Breast epithelium (tissue), 4 donors: Measurements from ENCODE around the gene EPS8L3. TPM values are rescaled to one million over a fixed set of nuclear protein-coding genes. Genes with fewer than 3 reads are reported as not detected.
A peak's percentile ranks its signal among the peaks of the same experiment; 100 is the strongest.

ENCODE experiments used
- DNase-seq, 2 donors: peaks; one replicate each; pipeline ENCODE4 v3.0.0-alpha.2; 2019; ENCODE audit warnings: low spot score in 2 of 2
- H3K27ac ChIP-seq, 2 donors: fragments of 200-600 bp; sonication (generic) in 1 of 2; one replicate each; pipeline ENCODE4 v1.5.1; 2016 to 2019; ENCODE audit warnings: mild to moderate bottlenecking in 1 of 2
- H3K27me3 ChIP-seq, 2 donors: fragments of 200-600 bp; sonication (generic) in 1 of 2; one replicate each; pipeline versions ENCODE4 v1.5.1 to v1.6.0; 2017 to 2019; ENCODE audit warnings: control low read depth in 1 of 2, mild to moderate bottlenecking in 1 of 2
- H3K36me3 ChIP-seq: fragments of 200-600 bp; one replicate; pipeline ENCODE4 v1.5.1; 2019
- H3K4me1 ChIP-seq, 2 donors: fragments of 200-600 bp; sonication (generic); one replicate each; pipeline ENCODE4 v1.5.1; 2016 to 2019; ENCODE audit warnings: control low read depth in 1 of 2
- H3K4me3 ChIP-seq, 3 donors: fragments of 200-600 bp; sonication (generic); 1 replicate in 2 of 3; 2 replicates in 1 of 3; pipeline ENCODE4 v1.5.1; 2016 to 2019; ENCODE audit warnings: mild to moderate bottlenecking in 3 of 3, moderate library complexity in 2 of 3
- H3K9me3 ChIP-seq, 2 donors: fragments of 200-600 bp; sonication (generic) in 1 of 2; one replicate each; pipeline ENCODE4 v1.5.1; 2016 to 2019; ENCODE audit warnings: control low read depth in 1 of 2
- POLR2A ChIP-seq: fragments of 450-650 bp; IDR thresholded peaks from one replicate; pipeline ENCODE4 v1.6.1; 2016; ENCODE audit warnings: antibody characterized with exemption, mild to moderate bottlenecking, moderate library complexity
- POLR2AphosphoS5 ChIP-seq, 3 donors: sonication (generic); formaldehyde crosslinking; IDR thresholded peaks; one replicate each; pipeline ENCODE4 v1.6.1; 2017; ENCODE audit warnings: antibody characterized with exemption in 3 of 3
- intact Hi-C: fragments of 100-400 bp; cut with DNase I; formaldehyde crosslinking; loops from one replicate; pipeline ENCODE4 v1.15.1; 2023; ENCODE audit warnings: low total_unique reads
- total RNA-seq, 3 donors: library from RNA; depleted of rRNA; stranded (reverse); fragments of >200 nt; gene quantifications; one replicate each; pipeline ENCODE4 v1.1.0, GENCODE V29; 2016
- TF ChIP-seq, protein P1 (sequence below), 3 donors: fragments of 450-650 bp; IDR thresholded peaks; one replicate each; pipeline ENCODE4 v1.5.1; 2016 to 2017; ENCODE audit warnings: antibody characterized with exemption in 3 of 3, mild to moderate bottlenecking in 3 of 3, moderate library complexity in 3 of 3

Gene EPS8L3
- total RNA-seq, 3 donors from 2014 or later: 3.6 TPM; not detected in 2

DNA sequence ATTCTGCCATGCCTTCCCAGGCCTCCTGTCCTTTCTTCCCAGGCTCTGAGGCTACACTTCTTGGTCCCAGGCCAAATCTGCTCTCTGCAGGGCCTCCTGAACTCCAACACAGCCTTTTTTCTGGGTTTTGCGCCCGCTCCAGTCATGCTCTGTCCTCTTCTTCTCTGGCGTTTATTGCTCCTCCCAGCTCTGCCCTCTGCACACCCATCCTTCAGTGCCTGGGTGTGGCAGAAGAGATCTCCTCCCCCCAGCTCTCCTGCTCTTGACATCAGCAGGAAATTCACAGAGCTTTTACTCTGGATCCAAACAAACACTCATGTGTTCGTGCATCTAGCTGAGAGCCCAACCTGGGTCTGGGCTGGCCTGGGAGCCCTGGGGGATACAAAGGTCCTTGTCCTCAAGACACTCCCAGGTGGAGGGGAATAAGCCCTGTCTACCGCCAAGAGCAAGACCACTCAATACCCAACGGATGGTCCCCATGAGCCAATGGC is 22.9 kb upstream of the EPS8L3 start:
- H3K9me3 ChIP-seq: no peaks in the 10 kb centered on the region
- H3K4me3 ChIP-seq: no peak overlapping the region
- H3K27ac ChIP-seq: peak overlapping the region; percentile 2 to 32
- no peaks in the 10 kb centered on the region for H3K27me3 ChIP-seq
- no peak for TF ChIP-seq POLR2AphosphoS5 (IDR thresholded peaks at IDR 0.05)
- TF ChIP-seq, protein P1, sequence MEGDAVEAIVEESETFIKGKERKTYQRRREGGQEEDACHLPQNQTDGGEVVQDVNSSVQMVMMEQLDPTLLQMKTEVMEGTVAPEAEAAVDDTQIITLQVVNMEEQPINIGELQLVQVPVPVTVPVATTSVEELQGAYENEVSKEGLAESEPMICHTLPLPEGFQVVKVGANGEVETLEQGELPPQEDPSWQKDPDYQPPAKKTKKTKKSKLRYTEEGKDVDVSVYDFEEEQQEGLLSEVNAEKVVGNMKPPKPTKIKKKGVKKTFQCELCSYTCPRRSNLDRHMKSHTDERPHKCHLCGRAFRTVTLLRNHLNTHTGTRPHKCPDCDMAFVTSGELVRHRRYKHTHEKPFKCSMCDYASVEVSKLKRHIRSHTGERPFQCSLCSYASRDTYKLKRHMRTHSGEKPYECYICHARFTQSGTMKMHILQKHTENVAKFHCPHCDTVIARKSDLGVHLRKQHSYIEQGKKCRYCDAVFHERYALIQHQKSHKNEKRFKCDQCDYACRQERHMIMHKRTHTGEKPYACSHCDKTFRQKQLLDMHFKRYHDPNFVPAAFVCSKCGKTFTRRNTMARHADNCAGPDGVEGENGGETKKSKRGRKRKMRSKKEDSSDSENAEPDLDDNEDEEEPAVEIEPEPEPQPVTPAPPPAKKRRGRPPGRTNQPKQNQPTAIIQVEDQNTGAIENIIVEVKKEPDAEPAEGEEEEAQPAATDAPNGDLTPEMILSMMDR (IDR thresholded peaks at IDR 0.05): no peak
- no peak for TF ChIP-seq POLR2A
- no peak for DNase-seq
- intact Hi-C loops: no loop called here
- no peaks in the 10 kb centered on the region for H3K36me3 ChIP-seq
- H3K4me1 ChIP-seq: peaks cover 6 to 12% of the 10 kb centered on the region in 2 donors

DNA sequence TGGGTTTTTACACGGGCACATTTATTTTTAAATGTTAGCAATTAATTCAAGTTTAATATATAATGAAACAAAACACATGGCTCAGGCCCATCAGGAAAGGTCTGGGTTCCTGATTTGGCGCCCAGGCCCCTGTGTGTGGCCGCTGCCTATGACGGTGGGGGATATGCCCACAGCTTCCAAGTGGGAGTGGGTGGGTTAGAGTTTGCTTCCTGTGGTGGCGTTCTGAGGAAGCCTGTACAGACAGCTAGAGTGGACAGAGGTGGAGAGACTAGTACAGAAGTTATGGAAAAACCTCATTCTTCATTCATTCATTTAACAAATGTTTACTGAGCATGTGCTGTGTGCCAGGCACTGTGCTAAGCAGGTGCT is 22.4 kb upstream of the EPS8L3 start:
- no peak for DNase-seq
- H3K27ac ChIP-seq: peak overlapping the region; percentile 2 to 32
- no peak overlapping the region for H3K4me3 ChIP-seq
- peaks cover 6 to 12% of the 10 kb centered on the region in 2 donors for H3K4me1 ChIP-seq
- intact Hi-C loops: no loop called here
- no peak for TF ChIP-seq POLR2A
- no peak for TF ChIP-seq POLR2AphosphoS5 (IDR thresholded peaks at IDR 0.05)
- TF ChIP-seq, protein P1 (IDR thresholded peaks at IDR 0.05): no peak
- no peaks in the 10 kb centered on the region for H3K36me3 ChIP-seq
- H3K9me3 ChIP-seq: no peaks in the 10 kb centered on the region
- no peaks in the 10 kb centered on the region for H3K27me3 ChIP-seq

DNA sequence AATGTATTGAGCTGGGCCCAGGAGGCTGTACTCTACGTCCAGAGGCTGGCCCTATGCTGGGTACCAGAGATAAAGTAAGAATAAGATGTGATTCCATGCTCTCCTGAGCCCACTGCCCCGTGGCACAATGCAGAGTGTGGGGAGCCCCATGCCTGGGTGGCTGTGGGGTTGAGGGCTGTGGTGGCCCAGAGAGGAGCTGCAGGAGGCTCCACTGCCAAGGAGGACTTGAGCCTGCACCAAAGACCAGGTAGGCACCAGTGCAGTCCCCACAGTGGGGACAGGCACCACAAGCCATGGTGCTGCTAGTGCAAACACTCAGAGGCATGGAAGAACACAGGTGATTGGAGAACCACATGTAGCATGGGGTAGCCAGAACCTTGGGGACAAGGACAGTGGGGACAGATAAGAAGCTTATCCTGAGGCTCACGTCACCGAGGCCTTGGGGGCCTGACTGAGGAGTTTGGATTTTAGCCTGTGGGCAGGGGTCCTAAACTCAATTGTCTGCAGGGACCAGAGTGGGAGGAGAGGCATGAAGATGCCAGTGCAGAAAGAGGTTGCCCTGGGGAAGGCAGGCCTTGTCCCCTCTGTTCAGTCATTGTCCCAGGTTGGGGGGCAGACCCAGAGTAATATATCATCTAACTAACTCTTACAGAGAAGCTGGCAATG is 21.9 kb upstream of the EPS8L3 start:
- no peaks in the 10 kb centered on the region for H3K9me3 ChIP-seq
- no peaks in the 10 kb centered on the region for H3K36me3 ChIP-seq
- H3K4me1 ChIP-seq: peaks cover 6 to 12% of the 10 kb centered on the region in 2 donors
- H3K4me3 ChIP-seq: no peak overlapping the region
- no peak for DNase-seq
- intact Hi-C loops: no loop called here
- TF ChIP-seq, protein P1 (IDR thresholded peaks at IDR 0.05): no peak
- no peak overlapping the region for H3K27ac ChIP-seq
- H3K27me3 ChIP-seq: no peaks in the 10 kb centered on the region

DNA sequence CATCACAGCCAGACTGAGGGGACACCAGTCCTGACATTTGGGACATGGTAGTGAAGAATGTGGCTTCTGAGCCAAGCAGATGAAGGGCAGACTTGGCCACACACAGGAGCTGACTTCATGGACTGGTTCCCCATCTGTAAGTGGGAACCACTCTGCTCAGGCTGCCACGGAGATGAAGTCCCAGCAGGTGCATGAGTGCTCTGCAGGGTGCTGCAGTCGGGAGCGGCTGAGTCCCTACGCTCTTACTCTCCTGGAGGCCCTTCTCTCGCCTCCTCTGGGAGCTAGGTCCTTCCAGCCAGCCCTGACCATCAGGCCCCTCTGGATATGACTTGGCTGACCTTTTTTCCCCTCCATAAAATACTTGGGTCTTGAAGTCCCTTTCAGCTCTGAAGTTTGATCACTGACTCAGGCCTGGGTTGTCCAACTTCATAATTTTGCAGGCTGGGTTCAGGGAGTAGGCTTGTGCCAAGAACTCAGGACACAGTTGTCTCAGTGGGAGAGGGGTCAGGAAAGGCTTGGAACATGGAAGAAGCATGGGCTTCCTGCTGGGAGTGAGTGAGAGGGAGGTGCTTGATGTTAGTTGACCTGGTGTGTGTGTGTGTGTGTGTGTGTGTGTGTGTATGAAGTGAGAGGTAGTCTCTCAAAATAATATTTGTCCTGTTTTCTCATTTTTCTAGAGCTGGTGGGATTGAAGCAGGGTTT is 21.0 kb upstream of the EPS8L3 start:
- peak overlapping the region in 1 of 2 donors; percentile 19 for H3K27ac ChIP-seq
- intact Hi-C loops: loop anchor here (5.0 kb wide), 1 partner anchor 352 kb away; no protein-coding TSS in a partner anchor

More for the DNA sequence above, 21.0 kb upstream of the EPS8L3 start:
- no peaks in the 10 kb centered on the region for H3K9me3 ChIP-seq
- H3K4me3 ChIP-seq: no peak overlapping the region
- DNase-seq: no peak
- peaks cover 6 to 12% of the 10 kb centered on the region in 2 donors for H3K4me1 ChIP-seq
- TF ChIP-seq POLR2A: no peak
- TF ChIP-seq POLR2AphosphoS5 (IDR thresholded peaks at IDR 0.05): no peak
- TF ChIP-seq, protein P1 (IDR thresholded peaks at IDR 0.05): no peak
- no peaks in the 10 kb centered on the region for H3K27me3 ChIP-seq
- H3K36me3 ChIP-seq: no peaks in the 10 kb centered on the region
